IMR-90 (cell line): Measurements from ENCODE around the gene SH3BP4. TPM values are rescaled to one million over a fixed set of nuclear protein-coding genes. Genes with fewer than 3 reads are reported as not detected.

Experiments
- ATAC-seq: fragments of 200-7000 bp; cut with Tn5 transposase; 2 replicates; pipeline ENCODE4 v1.9.1; 2020; ENCODE audit warnings: low read depth, mild to moderate bottlenecking, moderate library complexity
- BruUV-seq: library from RNA; stranded (reverse); fragments of 400-500 nt; replicated peaks from 2 replicates; lab custom pipeline; 2021; lab: Mats Ljungman, UMichigan
- CTCF ChIA-PET: fragments of 300-600 bp; formaldehyde crosslinking; extraction: SDS; loops from one replicate; lab custom pipeline; 2021; ENCODE audit warnings: antibody characterized with exemption; lab: Yijun Ruan, JAX
- POLR2A ChIA-PET: fragments of 300-600 bp; sonication (Branson Sonifier 250); formaldehyde crosslinking; loops from one replicate; lab custom pipeline; 2022; ENCODE audit warnings: antibody characterized with exemption; ENCODE audit not compliant: unreplicated experiment; lab: Charles Lee
- DNase-seq: peaks from one replicate; pipeline ENCODE4 v3.0.0; 2013
- H2AFZ ChIP-seq: replicated peaks from 2 replicates; pipeline ENCODE3; 2013; ENCODE audit warnings: low read length, mild to moderate bottlenecking; ENCODE audit not compliant: poor library complexity
- H2AK5ac ChIP-seq: 2 replicates; pipeline ENCODE4 v1.6.1; 2013; ENCODE audit warnings: low read depth, low read length, inconsistent platforms
- H2AK9ac ChIP-seq: replicated peaks from 2 replicates; pipeline ENCODE3; 2013; ENCODE audit warnings: mild to moderate bottlenecking, low read depth, low read length, moderate library complexity; ENCODE audit not compliant: poor library complexity
- H2BK120ac ChIP-seq: 2 replicates; pipeline ENCODE4 v1.6.1; 2013; ENCODE audit warnings: low read depth, low read length, inconsistent platforms
- H2BK15ac ChIP-seq: 3 replicates; pipeline ENCODE4 v1.6.1; 2013; ENCODE audit warnings: low read depth, low read length, inconsistent platforms
- H2BK20ac ChIP-seq: 2 replicates; pipeline ENCODE4 v1.6.1; 2013; ENCODE audit warnings: low read depth, mild to moderate bottlenecking, inconsistent platforms, low read length, moderate library complexity
- H2BK5ac ChIP-seq: 2 replicates; pipeline ENCODE4 v1.6.1; 2013; ENCODE audit warnings: mild to moderate bottlenecking, low read depth, low read length, inconsistent platforms; ENCODE audit not compliant: poor library complexity, severe bottlenecking
- H3K14ac ChIP-seq: replicated peaks from 2 replicates; pipeline ENCODE4 v1.6.1; 2013; ENCODE audit warnings: low read depth, low read length, inconsistent platforms
- H3K18ac ChIP-seq: 2 replicates; pipeline ENCODE4 v1.6.1; 2013; ENCODE audit warnings: low read depth, low read length, control low read depth
- H3K23ac ChIP-seq: 2 replicates; pipeline ENCODE4 v1.6.1; 2013; ENCODE audit warnings: low read depth, low read length, inconsistent platforms
- H3K27ac ChIP-seq: 2 replicates; pipeline ENCODE4 v1.5.1; 2013; ENCODE audit warnings: mild to moderate bottlenecking, control low read depth, low read length; ENCODE audit not compliant: insufficient read depth
- H3K27me3 ChIP-seq: 2 replicates; pipeline ENCODE4 v1.6.1; 2013; ENCODE audit warnings: low read length; ENCODE audit not compliant: control insufficient read depth, insufficient read depth
- H3K36me3 ChIP-seq: 2 replicates; pipeline ENCODE4 v1.6.1; 2013; ENCODE audit warnings: low read length, mixed read lengths; ENCODE audit not compliant: control insufficient read depth, insufficient read depth
- H3K4ac ChIP-seq: 2 replicates; pipeline ENCODE4 v1.6.1; 2013; ENCODE audit warnings: low read depth, low read length, inconsistent platforms
- H3K4me1 ChIP-seq: 2 replicates; pipeline ENCODE4 v1.6.1; 2013; ENCODE audit warnings: low read length, mixed read lengths; ENCODE audit not compliant: control insufficient read depth, insufficient read depth
- H3K4me2 ChIP-seq: 2 replicates; pipeline ENCODE4 v1.6.1; 2013; ENCODE audit warnings: low read depth, mild to moderate bottlenecking, control low read depth, low read length, moderate library complexity
- H3K4me3 ChIP-seq: 2 replicates; pipeline ENCODE4 v1.5.1; 2013; ENCODE audit warnings: low read depth, mild to moderate bottlenecking, control low read depth, low read length, moderate library complexity; ENCODE audit not compliant: insufficient read depth
- H3K56ac ChIP-seq: 2 replicates; pipeline ENCODE4 v1.6.1; 2013; ENCODE audit warnings: low read length, inconsistent platforms; ENCODE audit not compliant: insufficient read depth; ENCODE audit errors: extremely low read depth
- H3K79me1 ChIP-seq, 2 experiments: 2 replicates each; pipeline ENCODE4 v1.6.1; 2013; ENCODE audit warnings: low read length in 2 of 2, inconsistent platforms in 1 of 2, low read depth in 1 of 2
- H3K9ac ChIP-seq: 2 replicates; pipeline ENCODE4 v1.6.1; 2013; ENCODE audit warnings: low read depth, low read length, control low read depth
- H3K9me1 ChIP-seq: 2 replicates; pipeline ENCODE4 v1.6.1; 2013; ENCODE audit warnings: low read length, inconsistent platforms; ENCODE audit not compliant: insufficient read depth
- H3K9me3 ChIP-seq: 2 replicates; pipeline ENCODE4 v1.6.1; 2013; ENCODE audit warnings: low read length; ENCODE audit not compliant: control insufficient read depth, insufficient read depth
- H4K20me1 ChIP-seq: 2 replicates; pipeline ENCODE4 v1.6.1; 2013; ENCODE audit warnings: low read length, inconsistent platforms; ENCODE audit not compliant: insufficient read depth
- H4K5ac ChIP-seq: 2 replicates; pipeline ENCODE4 v1.6.1; 2013; ENCODE audit warnings: mild to moderate bottlenecking, low read depth, low read length, control low read depth
- H4K8ac ChIP-seq, 2 experiments: 2 replicates each; pipeline ENCODE4 v1.6.1; 2013; ENCODE audit warnings: low read depth in 2 of 2, low read length in 2 of 2, control low read depth in 1 of 2, inconsistent platforms in 1 of 2
- H4K91ac ChIP-seq: 2 replicates; pipeline ENCODE4 v1.6.1; 2013; ENCODE audit warnings: low read depth, low read length, inconsistent platforms; ENCODE audit not compliant: insufficient read depth
- BHLHE40 ChIP-seq: fragments of 150-350 bp; IDR thresholded peaks from 2 replicates; pipeline ENCODE4 v1.6.1; 2016; ENCODE audit warnings: mild to moderate bottlenecking, low read depth, low read length
- CEBPB ChIP-seq: IDR thresholded peaks from 2 replicates; pipeline ENCODE4 v1.6.1; 2012; ENCODE audit warnings: low read depth, low read length, improper control_type of control experiment
- CTCF ChIP-seq: conservative IDR thresholded peaks from 2 replicates; pipeline ENCODE4 v1.5.1; 2012; ENCODE audit warnings: mild to moderate bottlenecking, low read depth, low read length, improper control_type of control experiment
- ELK1 ChIP-seq: fragments of 150-350 bp; IDR thresholded peaks from 2 replicates; pipeline ENCODE4 v1.6.1; 2016; ENCODE audit warnings: low read depth, mild to moderate bottlenecking, low read length, moderate library complexity, borderline replicate concordance
- FOS ChIP-seq: fragments of 150-350 bp; IDR thresholded peaks from 2 replicates; pipeline ENCODE4 v1.6.1; 2016; ENCODE audit warnings: low read depth, low read length
- MAFK ChIP-seq: IDR thresholded peaks from 2 replicates; pipeline ENCODE4 v1.6.1; 2012; ENCODE audit warnings: low read depth, low read length, improper control_type of control experiment
- MAZ ChIP-seq: IDR thresholded peaks from 2 replicates; pipeline ENCODE4 v1.6.1; 2012; ENCODE audit warnings: low read depth, mild to moderate bottlenecking, low read length, improper control_type of control experiment, moderate library complexity, borderline replicate concordance
- NFE2L2 ChIP-seq: fragments of 150-350 bp; IDR thresholded peaks from 2 replicates; pipeline ENCODE4 v1.6.1; 2016; ENCODE audit warnings: low read depth, mild to moderate bottlenecking, low read length
- POLR2A ChIP-seq: IDR thresholded peaks from 2 replicates; pipeline ENCODE4 v1.6.1; 2012; ENCODE audit warnings: mild to moderate bottlenecking, low read depth, low read length
- RAD21 ChIP-seq: IDR thresholded peaks from 2 replicates; pipeline ENCODE4 v1.6.1; 2012; ENCODE audit warnings: low read length, improper control_type of control experiment
- SMC3 ChIP-seq: fragments of 150-350 bp; IDR thresholded peaks from 2 replicates; pipeline ENCODE4 v1.6.1; 2016; ENCODE audit warnings: low read depth, mild to moderate bottlenecking, antibody characterized with exemption, low read length, moderate library complexity
- WGBS, 2 experiments: methylation state at CpG; one replicate each; pipeline versions ENCODE4 v1.1.5 to v1.1.7; 2013; ENCODE audit warnings: missing lambda C conversion rate in 2 of 2; ENCODE audit not compliant: insufficient read length in 1 of 2; ENCODE audit errors: extremely low coverage in 2 of 2; 5-methylcytosine and 5-hydroxymethylcytosine counted together
- dilution Hi-C: fragments of 300-500 bp; cut with HindIII; formaldehyde crosslinking; loops from one replicate; pipeline ENCODE4 v1.14.3; 2018; ENCODE audit warnings: low sequenced_read_pairs; ENCODE audit not compliant: unreplicated experiment
- in situ Hi-C: fragments of 300-500 bp; cut with MboI; formaldehyde crosslinking; loops from 3 replicates; pipeline ENCODE4 v1.14.3; 2019; ENCODE audit warnings: low sequenced_read_pairs, inconsistent platforms, mixed read lengths
- intact Hi-C: fragments of 100-400 bp; cut with micrococcal nuclease; formaldehyde crosslinking; loops from 2 replicates; pipeline ENCODE4 v1.10.0; 2022
- polyA plus RNA-seq, 3 experiments: library from polyadenylated mRNA; depleted of rRNA; stranded (reverse); fragments of >200 nt; gene quantifications; 2 replicates each; pipeline ENCODE4 v1.2.3, GENCODE V29; 2012; ENCODE audit warnings: low replicate concordance in 1 of 3
- total RNA-seq: library from RNA; depleted of rRNA; stranded (reverse); fragments of >200 nt; gene quantifications from 2 replicates; pipeline ENCODE4 v1.2.3, GENCODE V29; 2012

Gene SH3BP4
- total and polyA plus RNA-seq, 2 of the 4 experiments (the other 2 are of a cell fraction), result 104 to 122 TPM

GRCh38 chr2:234935311-234935710 lies 16.5 kb upstream of the SH3BP4 start:
- no peaks in the 10 kb centered on the region for H3K79me1 ChIP-seq
- H4K20me1 ChIP-seq, result no peaks in the 10 kb centered on the region
- H3K23ac ChIP-seq, result no peak overlapping the region
- no peak overlapping the region for H3K4me3 ChIP-seq
- H2BK20ac ChIP-seq, result no peak overlapping the region
- peaks cover 3% of the 10 kb centered on the region; the same call in 1 of the 2 replicates for H3K9me1 ChIP-seq
- POLR2A ChIA-PET, result no interaction called here
- no peak overlapping the region for H3K27ac ChIP-seq
- H2BK5ac ChIP-seq, result no peak overlapping the region
- DNase-seq, result no peak
- WGBS, 2 experiments, result 87% methylated on average over 3 of the region's 5 CpGs; no CpG with 5 or more reads in 1 of the 2 experiments
- H3K9ac ChIP-seq, result no peak overlapping the region
- TF ChIP-seq MAZ (no peak), NFE2L2 (no peak), FOS (no peak), CTCF (no peak), MAFK (no peak), POLR2A (no peak), CEBPB (no peak), ELK1 (no peak), SMC3 (no peak), BHLHE40 (no peak), RAD21 (no peak)
- intact Hi-C loops (no loop called here), dilution Hi-C loops (no loop called here), in situ Hi-C loops (no loop called here)
- no peak for ATAC-seq
- no peak overlapping the region for H4K91ac ChIP-seq
- H3K4ac ChIP-seq, result no peak overlapping the region
- H2BK15ac ChIP-seq, result no peak overlapping the region
- H3K56ac ChIP-seq, result no peak overlapping the region
- no peak overlapping the region for H2BK120ac ChIP-seq
- H2AK9ac ChIP-seq, result no peak overlapping the region
- CTCF ChIA-PET, result interaction anchor here (0.6 kb wide), 1 partner anchor 39 kb away, joined by 3 read pairs; no protein-coding TSS in a partner anchor
- H3K14ac ChIP-seq, result no peak overlapping the region
- H4K5ac ChIP-seq, result no peak overlapping the region
- no TSS peak for BruUV-seq
- H4K8ac ChIP-seq, result no peak overlapping the region
- no peak overlapping the region for H3K18ac ChIP-seq
- no peak overlapping the region for H2AK5ac ChIP-seq
- no peaks in the 10 kb centered on the region for H3K9me3 ChIP-seq
- no peak overlapping the region for H3K4me2 ChIP-seq
- no peak overlapping the region for H2AFZ ChIP-seq
- H3K36me3 ChIP-seq, result no peaks in the 10 kb centered on the region
- H3K27me3 ChIP-seq, result peaks cover 9% of the 10 kb centered on the region; the same call in 1 of the 2 replicates
- peaks cover 6% of the 10 kb centered on the region; the same call in 1 of the 2 replicates for H3K4me1 ChIP-seq
